ENCODE measurements around the gene CRISPLD2. TPM values are rescaled to one million over a fixed set of nuclear protein-coding genes. Genes with fewer than 3 reads are reported as not detected.
"Not testable (repeated sequence)": the region's sequence is repeated elsewhere in the genome, so short reads cannot be mapped to it uniquely, and the experiment has no call there.

Gene CRISPLD2
- total and polyA plus RNA-seq, 7 experiments from 2014 or later: 0.38 to 14.4 (median 0.82) TPM

GRCh38 chr16:84937196-84938005, 117.6 kb downstream of the CRISPLD2 start:
- Mint-ChIP-seq H3K27me3 (peaks cover 0 to 3% (median 0%) of the 10 kb centered on the region in 5 donors), H3K4me3 (no peak overlapping the region), H3K4me1 (peaks cover 0 to under 1% (median 0%) of the 10 kb centered on the region in 7 donors), H3K36me3 (no peaks in the 10 kb centered on the region), H3K9me3 (no peaks in the 10 kb centered on the region), H3K27ac (no peak overlapping the region)
- Histone ChIP-seq H3K4me1 (ENCODE audit: control insufficient read depth in 2 of 2, insufficient read depth in 2 of 2, low read length in 2 of 2) (no peaks in the 10 kb centered on the region), H3K4me3 (ENCODE audit: low read length) (no peak overlapping the region), H3K27me3 (ENCODE audit: control insufficient read depth in 2 of 2, insufficient read depth in 2 of 2, low read length in 2 of 2) (no peaks in the 10 kb centered on the region), H3K27ac (ENCODE audit: low read depth, low read length) (no peak overlapping the region), H3K36me3 (ENCODE audit: control insufficient read depth in 2 of 3, insufficient read depth in 3 of 3, low read length in 3 of 3) (no peaks in the 10 kb centered on the region), H3K9me3 (ENCODE audit: control insufficient read depth in 2 of 3, low read length in 3 of 3) (no peaks in the 10 kb centered on the region)
- ChIA-PET POLR2A (no interaction called here), CTCF (interaction anchor here (0.6 kb wide), 1 partner anchor 222 kb away, joined by 4 read pairs; no protein-coding TSS in a partner anchor)
- ATAC-seq: no peak
- intact Hi-C loops (cut with micrococcal nuclease): no loop called here
- DNase-seq: no peak

- ATAC-seq; H3K27me3 Mint-ChIP-seq; H3K36me3 Mint-ChIP-seq; H3K9me3 ChIP-seq (ENCODE audit: control insufficient read depth in 2 of 3, low read length in 3 of 3); H3K27me3 ChIP-seq (ENCODE audit: control insufficient read depth in 2 of 2, insufficient read depth in 2 of 2, low read length in 2 of 2); intact Hi-C loops (cut with micrococcal nuclease); H3K4me3 Mint-ChIP-seq; H3K36me3 ChIP-seq (ENCODE audit: control insufficient read depth in 2 of 3, insufficient read depth in 3 of 3, low read length in 3 of 3); DNase-seq; H3K27ac ChIP-seq (ENCODE audit: low read depth, low read length); H3K9me3 Mint-ChIP-seq; H3K4me3 ChIP-seq (ENCODE audit: low read length); CTCF ChIA-PET; H3K4me1 Mint-ChIP-seq; POLR2A ChIA-PET; H3K27ac Mint-ChIP-seq; H3K4me1 ChIP-seq (ENCODE audit: control insufficient read depth in 2 of 2, insufficient read depth in 2 of 2, low read length in 2 of 2): not testable (repeated sequence)
Measured at GRCh38 chr16:84938616-84939015, 118.8 kb downstream of the CRISPLD2 start.

DNA sequence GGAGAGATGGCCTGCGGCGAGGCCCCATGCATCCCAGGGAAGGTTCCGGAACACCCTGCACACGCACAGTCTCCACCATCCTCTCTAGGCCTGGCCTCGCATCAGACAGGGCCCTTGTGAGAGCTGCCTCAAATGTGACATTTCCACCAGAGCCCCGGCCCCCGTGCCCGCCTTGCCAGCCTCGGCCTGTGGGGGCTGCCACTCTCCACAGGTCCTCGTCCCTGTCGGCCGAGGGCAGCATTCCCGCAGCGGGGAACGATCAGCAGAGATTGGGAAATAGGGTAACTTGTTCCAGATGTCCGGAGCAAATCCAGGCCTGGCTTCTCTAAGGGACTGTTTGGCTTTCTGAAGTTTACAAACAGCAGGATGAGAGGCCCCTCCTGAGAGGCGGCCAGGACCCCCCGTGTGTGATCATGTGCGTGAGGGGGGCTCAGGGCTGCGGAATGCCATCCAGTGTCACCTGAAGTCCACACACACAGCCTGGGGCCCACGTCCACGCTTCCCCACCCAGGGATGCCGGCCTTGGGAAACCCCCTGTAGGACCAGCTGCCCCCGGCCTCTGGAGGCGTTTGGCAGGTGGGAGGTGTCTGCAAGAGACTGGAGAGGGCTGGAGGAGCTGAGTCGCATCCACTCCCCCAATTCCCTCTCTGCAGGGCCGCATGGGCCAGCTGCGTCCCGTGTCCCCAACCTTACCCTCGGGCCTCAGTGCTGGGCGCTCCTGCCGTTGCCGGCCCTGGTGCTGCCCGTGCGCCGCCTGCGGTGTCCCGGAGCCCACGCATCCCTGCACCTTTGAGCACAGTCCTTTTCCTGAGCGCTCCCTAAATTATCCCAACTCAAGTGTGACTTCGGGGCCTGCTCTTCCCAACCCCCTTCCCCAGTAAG, 121.1 kb downstream of the CRISPLD2 start:
- intact Hi-C loops (cut with micrococcal nuclease): no loop called here
- ATAC-seq: no peak
- H3K27me3 Mint-ChIP-seq: peaks cover 0 to 8% (median 0%) of the 10 kb centered on the region in 5 donors
- Histone ChIP-seq H3K4me3 (ENCODE audit: low read length) (no peak overlapping the region), H3K4me1 (ENCODE audit: control insufficient read depth in 2 of 2, insufficient read depth in 2 of 2, low read length in 2 of 2) (no peaks in the 10 kb centered on the region), H3K27ac (ENCODE audit: low read depth, low read length) (no peak overlapping the region), H3K9me3 (ENCODE audit: control insufficient read depth in 2 of 3, low read length in 3 of 3) (no peaks in the 10 kb centered on the region), H3K27me3 (ENCODE audit: control insufficient read depth in 2 of 2, insufficient read depth in 2 of 2, low read length in 2 of 2) (no peaks in the 10 kb centered on the region), H3K36me3 (ENCODE audit: control insufficient read depth in 2 of 3, insufficient read depth in 3 of 3, low read length in 3 of 3) (no peaks in the 10 kb centered on the region)
- no peaks in the 10 kb centered on the region for H3K9me3 Mint-ChIP-seq
- H3K4me3 Mint-ChIP-seq: no peak overlapping the region
- DNase-seq: no peak
- no peaks in the 10 kb centered on the region for H3K36me3 Mint-ChIP-seq
- H3K27ac Mint-ChIP-seq: no peak overlapping the region
- H3K4me1 Mint-ChIP-seq: no peaks in the 10 kb centered on the region
- ChIA-PET CTCF (no interaction called here), POLR2A (no interaction called here)

- ATAC-seq: no peak
- POLR2A ChIA-PET: no interaction called here
- H3K36me3 Mint-ChIP-seq: no peaks in the 10 kb centered on the region
Measured at GRCh38 chr16:84941921-84942320, 122.1 kb downstream of the CRISPLD2 start.

DNA sequence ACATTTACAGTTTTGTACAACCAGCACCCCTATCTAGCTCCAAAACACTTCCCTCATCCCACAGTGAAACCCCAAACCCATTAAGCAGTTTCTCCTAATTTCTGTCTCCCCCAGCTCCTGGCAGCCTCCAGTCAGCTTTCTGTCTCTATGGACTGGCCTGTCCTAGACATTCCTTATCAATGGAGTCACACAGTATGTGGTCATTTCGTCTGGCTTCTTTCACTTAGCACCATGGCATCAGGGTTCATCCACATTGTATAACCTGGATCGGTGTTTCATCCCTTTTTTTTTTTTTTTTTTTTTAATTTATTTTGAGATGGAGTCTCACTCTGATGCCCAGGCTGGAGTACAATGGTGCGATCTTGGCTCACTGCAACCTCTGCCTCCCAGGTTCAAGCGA, 123.0 kb downstream of the CRISPLD2 start:
- H3K36me3 ChIP-seq (ENCODE audit: control insufficient read depth in 2 of 3, insufficient read depth in 3 of 3, low read length in 3 of 3): no peaks in the 10 kb centered on the region
- H3K4me3 Mint-ChIP-seq: no peak overlapping the region
- H3K4me3 ChIP-seq (ENCODE audit: low read length): no peak overlapping the region
- H3K4me1 Mint-ChIP-seq: peaks cover 0 to 5% (median 4%) of the 10 kb centered on the region in 7 donors
- ATAC-seq: no peak
- POLR2A ChIA-PET: interaction anchor here (0.6 kb wide), 1 partner anchor 264 kb away, joined by 5 read pairs; no protein-coding TSS in a partner anchor
- no peak overlapping the region for H3K27ac Mint-ChIP-seq
- intact Hi-C loops (cut with micrococcal nuclease): no loop called here
- no peaks in the 10 kb centered on the region for H3K36me3 Mint-ChIP-seq
- H3K27me3 ChIP-seq (ENCODE audit: control insufficient read depth in 2 of 2, insufficient read depth in 2 of 2, low read length in 2 of 2): no peaks in the 10 kb centered on the region
- no peaks in the 10 kb centered on the region for H3K9me3 Mint-ChIP-seq
- H3K27ac ChIP-seq (ENCODE audit: low read depth, low read length): no peak overlapping the region
- DNase-seq: no peak
- H3K4me1 ChIP-seq (ENCODE audit: control insufficient read depth in 2 of 2, insufficient read depth in 2 of 2, low read length in 2 of 2): no peaks in the 10 kb centered on the region
- no peaks in the 10 kb centered on the region for H3K9me3 ChIP-seq (ENCODE audit: control insufficient read depth in 2 of 3, low read length in 3 of 3)
- peaks cover 0 to 6% (median 0%) of the 10 kb centered on the region in 5 donors for H3K27me3 Mint-ChIP-seq
- CTCF ChIA-PET: no interaction called here

More at GRCh38 chr16:84941921-84942320, 122.1 kb downstream of the CRISPLD2 start:
- no peaks in the 10 kb centered on the region for H3K4me1 ChIP-seq (ENCODE audit: control insufficient read depth in 2 of 2, insufficient read depth in 2 of 2, low read length in 2 of 2)
- intact Hi-C loops (cut with micrococcal nuclease): no loop called here
- no peak overlapping the region for H3K4me3 Mint-ChIP-seq
- peaks cover 0 to 5% (median 3%) of the 10 kb centered on the region in 7 donors for H3K4me1 Mint-ChIP-seq
- H3K27ac ChIP-seq (ENCODE audit: low read depth, low read length): no peak overlapping the region
- no peaks in the 10 kb centered on the region for H3K27me3 ChIP-seq (ENCODE audit: control insufficient read depth in 2 of 2, insufficient read depth in 2 of 2, low read length in 2 of 2)
- CTCF ChIA-PET: no interaction called here
- no peaks in the 10 kb centered on the region for H3K36me3 ChIP-seq (ENCODE audit: control insufficient read depth in 2 of 3, insufficient read depth in 3 of 3, low read length in 3 of 3)
- no peak for DNase-seq
- no peaks in the 10 kb centered on the region for H3K9me3 Mint-ChIP-seq
- peaks cover 0 to 8% (median 0%) of the 10 kb centered on the region in 5 donors for H3K27me3 Mint-ChIP-seq
- H3K9me3 ChIP-seq (ENCODE audit: control insufficient read depth in 2 of 3, low read length in 3 of 3): no peaks in the 10 kb centered on the region
- no peak overlapping the region for H3K4me3 ChIP-seq (ENCODE audit: low read length)
- peak overlapping the region in 1 of 9 donors; percentile 22 for H3K27ac Mint-ChIP-seq

GRCh38 chr16:84943620-84944019, 123.8 kb downstream of the CRISPLD2 start:
- CTCF ChIA-PET: no interaction called here
- no peaks in the 10 kb centered on the region for H3K36me3 Mint-ChIP-seq
- H3K27ac Mint-ChIP-seq: no peak overlapping the region
- Histone ChIP-seq H3K4me3 (ENCODE audit: low read length) (no peak overlapping the region), H3K9me3 (ENCODE audit: control insufficient read depth in 2 of 3, low read length in 3 of 3) (no peaks in the 10 kb centered on the region), H3K27me3 (ENCODE audit: control insufficient read depth in 2 of 2, insufficient read depth in 2 of 2, low read length in 2 of 2) (no peaks in the 10 kb centered on the region), H3K36me3 (ENCODE audit: control insufficient read depth in 2 of 3, insufficient read depth in 3 of 3, low read length in 3 of 3) (no peaks in the 10 kb centered on the region), H3K27ac (ENCODE audit: low read depth, low read length) (no peak overlapping the region), H3K4me1 (ENCODE audit: control insufficient read depth in 2 of 2, insufficient read depth in 2 of 2, low read length in 2 of 2) (no peaks in the 10 kb centered on the region)
- no peak overlapping the region for H3K4me3 Mint-ChIP-seq
- H3K27me3 Mint-ChIP-seq: peaks cover 0 to 6% (median 0%) of the 10 kb centered on the region in 5 donors
- no peaks in the 10 kb centered on the region for H3K9me3 Mint-ChIP-seq
- ATAC-seq (no peak), DNase-seq (no peak)
- POLR2A ChIA-PET: interaction anchor here (0.6 kb wide), 1 partner anchor 265 kb away, joined by 5 read pairs; no protein-coding TSS in a partner anchor
- intact Hi-C loops (cut with micrococcal nuclease): no loop called here
- H3K4me1 Mint-ChIP-seq: peaks cover 0 to 9% (median 4%) of the 10 kb centered on the region in 7 donors

All from naive thymus-derived CD4-positive, alpha-beta T cell (primary cell).